Measurements from ENCODE around the gene HAP1.

HAP1 gene

DNA sequence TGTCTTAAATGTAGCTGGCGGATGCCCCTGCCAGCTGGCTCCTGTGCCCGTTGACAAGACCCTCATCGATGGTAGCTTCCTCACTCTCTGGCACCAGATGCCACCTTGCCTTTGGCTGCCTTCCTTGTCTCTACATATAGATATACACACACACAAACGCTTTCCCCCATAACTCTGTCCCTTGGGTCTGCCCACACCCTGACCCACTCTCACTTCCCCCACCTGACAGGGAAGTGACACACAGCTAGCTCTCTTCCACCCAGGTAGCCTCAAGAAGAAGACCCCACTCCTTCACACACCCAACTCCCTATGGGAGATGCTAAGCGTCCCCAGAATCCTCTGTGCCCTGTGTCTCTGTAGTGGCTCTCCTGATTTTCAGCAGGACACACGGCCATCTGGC is 26.4 kb upstream of the HAP1 start:
- Histone ChIP-seq H3K4me1 (ENCODE audit: control insufficient read depth, insufficient read depth, low read length) (no peaks in the 10 kb centered on the region), H3K9me3 (ENCODE audit: control insufficient read depth, insufficient read depth, low read length) (no peaks in the 10 kb centered on the region), H3K9ac (ENCODE audit: low read depth, low read length) (no peak overlapping the region), H3K4me3 (ENCODE audit: low read depth, low read length) (no peak overlapping the region), H3K27me3 (ENCODE audit: control insufficient read depth, insufficient read depth, low read length) (no peaks in the 10 kb centered on the region), H3K36me3 (ENCODE audit: control insufficient read depth, insufficient read depth, low read length) (peaks cover 56% of the 10 kb centered on the region)

GRCh38 chr17:41758601-41759000 is 24.2 kb upstream of the HAP1 start:
- Histone ChIP-seq H3K4me3 (ENCODE audit: low read depth, low read length) (no peak overlapping the region), H3K27me3 (ENCODE audit: control insufficient read depth, insufficient read depth, low read length) (no peaks in the 10 kb centered on the region), H3K36me3 (ENCODE audit: control insufficient read depth, insufficient read depth, low read length) (peaks cover 60% of the 10 kb centered on the region), H3K9me3 (ENCODE audit: control insufficient read depth, insufficient read depth, low read length) (no peaks in the 10 kb centered on the region), H3K4me1 (ENCODE audit: control insufficient read depth, insufficient read depth, low read length) (no peaks in the 10 kb centered on the region), H3K9ac (ENCODE audit: low read depth, low read length) (no peak overlapping the region)

GRCh38 chr17:41754066-41754465 is 19.6 kb upstream of the HAP1 start:
- peaks cover 33% of the 10 kb centered on the region for H3K36me3 ChIP-seq (ENCODE audit: control insufficient read depth, insufficient read depth, low read length)
- H3K4me1 ChIP-seq (ENCODE audit: control insufficient read depth, insufficient read depth, low read length), result no peaks in the 10 kb centered on the region
- no peaks in the 10 kb centered on the region for H3K27me3 ChIP-seq (ENCODE audit: control insufficient read depth, insufficient read depth, low read length)

DNA sequence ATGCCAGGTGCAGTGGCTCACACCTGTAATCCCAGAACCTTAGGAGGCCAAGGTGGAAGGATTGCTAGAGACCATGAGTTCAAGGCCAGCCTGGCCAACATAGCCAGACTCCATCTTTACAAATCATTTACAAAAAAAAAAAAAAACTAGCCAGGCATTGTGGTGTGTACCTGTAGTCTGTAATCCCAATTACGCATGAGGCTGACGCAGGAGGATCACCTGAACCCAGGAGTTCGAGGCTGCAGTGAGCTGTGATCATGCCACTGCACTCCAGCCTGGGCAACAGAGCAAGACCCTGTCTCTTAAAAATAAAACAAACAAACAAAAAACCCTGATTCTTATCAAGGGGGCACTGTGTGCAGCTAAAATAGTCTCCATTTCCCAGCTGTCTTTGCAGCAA is 16.8 kb upstream of the HAP1 start:
- H3K9ac ChIP-seq (ENCODE audit: low read depth, low read length), result no peak overlapping the region
- no peaks in the 10 kb centered on the region for H3K4me1 ChIP-seq (ENCODE audit: control insufficient read depth, insufficient read depth, low read length)

More at GRCh38 chr17:41754066-41754465, 19.6 kb upstream of the HAP1 start:
- Histone ChIP-seq H3K4me3 (ENCODE audit: low read depth, low read length) (no peak overlapping the region), H3K9me3 (ENCODE audit: control insufficient read depth, insufficient read depth, low read length) (no peaks in the 10 kb centered on the region), H3K9ac (ENCODE audit: low read depth, low read length) (no peak overlapping the region)

DNA sequence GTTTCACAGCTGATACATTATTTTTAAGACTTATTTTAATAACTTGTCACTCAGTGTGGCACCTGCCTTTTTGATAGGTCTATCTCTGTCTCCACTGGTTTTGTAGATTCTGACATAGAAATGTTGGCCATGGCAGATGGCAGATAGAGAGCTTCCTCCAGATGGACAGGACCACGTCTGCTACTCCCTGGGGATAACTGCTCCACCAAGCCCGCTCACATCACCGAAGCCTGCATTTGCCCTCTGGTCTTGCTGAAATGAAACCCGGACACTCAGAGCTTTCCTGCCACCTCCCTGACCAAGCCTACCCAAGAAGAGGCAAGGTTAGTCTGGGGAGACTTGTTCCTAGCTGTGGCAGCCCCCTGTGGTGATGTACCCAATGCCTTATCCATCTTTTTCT is 16.4 kb upstream of the HAP1 start:
- no peaks in the 10 kb centered on the region for H3K27me3 ChIP-seq (ENCODE audit: control insufficient read depth, insufficient read depth, low read length)
- no peak overlapping the region for H3K4me3 ChIP-seq (ENCODE audit: low read depth, low read length)
- H3K9me3 ChIP-seq (ENCODE audit: control insufficient read depth, insufficient read depth, low read length), result no peaks in the 10 kb centered on the region
- H3K4me1 ChIP-seq (ENCODE audit: control insufficient read depth, insufficient read depth, low read length), result no peaks in the 10 kb centered on the region
- H3K36me3 ChIP-seq (ENCODE audit: control insufficient read depth, insufficient read depth, low read length), result peaks cover 14% of the 10 kb centered on the region
- no peak overlapping the region for H3K9ac ChIP-seq (ENCODE audit: low read depth, low read length)

More for the DNA sequence above, 16.8 kb upstream of the HAP1 start:
- Histone ChIP-seq H3K9me3 (ENCODE audit: control insufficient read depth, insufficient read depth, low read length) (no peaks in the 10 kb centered on the region), H3K4me3 (ENCODE audit: low read depth, low read length) (no peak overlapping the region), H3K27me3 (ENCODE audit: control insufficient read depth, insufficient read depth, low read length) (no peaks in the 10 kb centered on the region), H3K36me3 (ENCODE audit: control insufficient read depth, insufficient read depth, low read length) (peaks cover 17% of the 10 kb centered on the region)

GRCh38 chr17:41748275-41748674 is 13.8 kb upstream of the HAP1 start:
- Histone ChIP-seq H3K4me3 (ENCODE audit: low read depth, low read length) (no peak overlapping the region), H3K36me3 (ENCODE audit: control insufficient read depth, insufficient read depth, low read length) (peaks cover 3% of the 10 kb centered on the region), H3K9ac (ENCODE audit: low read depth, low read length) (no peak overlapping the region), H3K4me1 (ENCODE audit: control insufficient read depth, insufficient read depth, low read length) (no peaks in the 10 kb centered on the region), H3K27me3 (ENCODE audit: control insufficient read depth, insufficient read depth, low read length) (no peaks in the 10 kb centered on the region), H3K9me3 (ENCODE audit: control insufficient read depth, insufficient read depth, low read length) (no peaks in the 10 kb centered on the region)

DNA sequence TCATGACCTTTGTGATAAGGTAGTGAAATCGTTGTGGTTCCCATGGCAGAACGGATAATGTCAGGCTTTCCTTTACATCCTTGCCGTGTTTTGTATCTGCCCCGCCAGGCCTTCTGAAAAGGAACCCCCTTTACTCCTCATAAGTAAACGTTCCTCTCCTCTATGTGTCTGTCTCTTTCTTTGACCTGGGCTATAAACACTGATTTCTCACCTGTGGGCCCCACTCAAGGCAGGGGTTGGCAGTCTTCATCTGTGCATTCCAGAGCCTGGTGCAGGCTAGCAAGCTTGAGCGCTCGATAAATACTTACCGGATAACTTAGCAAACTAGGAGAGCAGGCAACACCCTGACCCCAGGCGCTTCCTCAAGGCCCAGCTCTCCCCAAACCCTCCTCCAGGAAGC is 7.3 kb upstream of the HAP1 start:
- Histone ChIP-seq H3K4me3 (ENCODE audit: low read depth, low read length) (no peak overlapping the region), H3K27me3 (ENCODE audit: control insufficient read depth, insufficient read depth, low read length) (peaks cover 12% of the 10 kb centered on the region), H3K36me3 (ENCODE audit: control insufficient read depth, insufficient read depth, low read length) (no peaks in the 10 kb centered on the region), H3K9ac (ENCODE audit: low read depth, low read length) (no peak overlapping the region), H3K9me3 (ENCODE audit: control insufficient read depth, insufficient read depth, low read length) (no peaks in the 10 kb centered on the region), H3K4me1 (ENCODE audit: control insufficient read depth, insufficient read depth, low read length) (peaks cover 4% of the 10 kb centered on the region)

- H3K4me1 ChIP-seq (ENCODE audit: control insufficient read depth, insufficient read depth, low read length), result peaks cover 4% of the 10 kb centered on the region
- peaks cover 24% of the 10 kb centered on the region for H3K27me3 ChIP-seq (ENCODE audit: control insufficient read depth, insufficient read depth, low read length)
- H3K9ac ChIP-seq (ENCODE audit: low read depth, low read length), result no peak overlapping the region
- no peak overlapping the region for H3K4me3 ChIP-seq (ENCODE audit: low read depth, low read length)
- H3K36me3 ChIP-seq (ENCODE audit: control insufficient read depth, insufficient read depth, low read length), result no peaks in the 10 kb centered on the region
- no peaks in the 10 kb centered on the region for H3K9me3 ChIP-seq (ENCODE audit: control insufficient read depth, insufficient read depth, low read length)
Observed at GRCh38 chr17:41740506-41740905, 6.1 kb upstream of the HAP1 start.

- no peak overlapping the region for H3K4me3 ChIP-seq (ENCODE audit: low read depth, low read length)
- H3K27me3 ChIP-seq (ENCODE audit: control insufficient read depth, insufficient read depth, low read length), result peaks cover 29% of the 10 kb centered on the region
- H3K36me3 ChIP-seq (ENCODE audit: control insufficient read depth, insufficient read depth, low read length), result no peaks in the 10 kb centered on the region
- no peak overlapping the region for H3K9ac ChIP-seq (ENCODE audit: low read depth, low read length)
- peaks cover 4% of the 10 kb centered on the region for H3K4me1 ChIP-seq (ENCODE audit: control insufficient read depth, insufficient read depth, low read length)
- no peaks in the 10 kb centered on the region for H3K9me3 ChIP-seq (ENCODE audit: control insufficient read depth, insufficient read depth, low read length)
Observed at GRCh38 chr17:41739661-41740352, 5.4 kb upstream of the HAP1 start.

- no peaks in the 10 kb centered on the region for H3K36me3 ChIP-seq (ENCODE audit: control insufficient read depth, insufficient read depth, low read length)
- no peaks in the 10 kb centered on the region for H3K9me3 ChIP-seq (ENCODE audit: control insufficient read depth, insufficient read depth, low read length)
- no peak overlapping the region for H3K9ac ChIP-seq (ENCODE audit: low read depth, low read length)
- no peak overlapping the region for H3K4me3 ChIP-seq (ENCODE audit: low read depth, low read length)
- H3K27me3 ChIP-seq (ENCODE audit: control insufficient read depth, insufficient read depth, low read length), result peaks cover 38% of the 10 kb centered on the region
- peaks cover 4% of the 10 kb centered on the region for H3K4me1 ChIP-seq (ENCODE audit: control insufficient read depth, insufficient read depth, low read length)
Observed at GRCh38 chr17:41738801-41739112, 4.3 kb upstream of the HAP1 start.

- Histone ChIP-seq H3K4me1 (ENCODE audit: control insufficient read depth, insufficient read depth, low read length) (peaks cover 4% of the 10 kb centered on the region), H3K36me3 (ENCODE audit: control insufficient read depth, insufficient read depth, low read length) (no peaks in the 10 kb centered on the region), H3K9me3 (ENCODE audit: control insufficient read depth, insufficient read depth, low read length) (no peaks in the 10 kb centered on the region), H3K4me3 (ENCODE audit: low read depth, low read length) (no peak overlapping the region), H3K9ac (ENCODE audit: low read depth, low read length) (peak overlapping the region; percentile 42), H3K27me3 (ENCODE audit: control insufficient read depth, insufficient read depth, low read length) (peaks cover 42% of the 10 kb centered on the region)
Observed at GRCh38 chr17:41738077-41738800, 3.8 kb upstream of the HAP1 start.

- no peaks in the 10 kb centered on the region for H3K9me3 ChIP-seq (ENCODE audit: control insufficient read depth, insufficient read depth, low read length)
- H3K4me1 ChIP-seq (ENCODE audit: control insufficient read depth, insufficient read depth, low read length), result peaks cover 4% of the 10 kb centered on the region
- H3K4me3 ChIP-seq (ENCODE audit: low read depth, low read length), result no peak overlapping the region
- peaks cover 47% of the 10 kb centered on the region for H3K27me3 ChIP-seq (ENCODE audit: control insufficient read depth, insufficient read depth, low read length)
- no peaks in the 10 kb centered on the region for H3K36me3 ChIP-seq (ENCODE audit: control insufficient read depth, insufficient read depth, low read length)
- no peak overlapping the region for H3K9ac ChIP-seq (ENCODE audit: low read depth, low read length)
Observed at GRCh38 chr17:41737680-41738023, 3.2 kb upstream of the HAP1 start.
